Retinal pigment epithelial cell (primary cell): ENCODE results near the gene ZEB2.

ENCODE experiments used
- DNase-seq: peaks from one replicate; pipeline ENCODE4 v3.0.0-alpha.2; 2010; ENCODE audit warnings: low read depth
- H3K4me3 ChIP-seq: 2 replicates; pipeline ENCODE4 v1.5.1; 2011; ENCODE audit warnings: mild to moderate bottlenecking, low read length, control low read depth, moderate library complexity
- CTCF ChIP-seq: conservative IDR thresholded peaks from 2 replicates; pipeline ENCODE4 v1.5.1; 2011; ENCODE audit warnings: low read depth, low read length, control low read depth, inconsistent platforms

ZEB2 gene

GRCh38 chr2:144349674-144350073 is 170.2 kb downstream of the ZEB2 start:
- DNase-seq = no peak

DNA sequence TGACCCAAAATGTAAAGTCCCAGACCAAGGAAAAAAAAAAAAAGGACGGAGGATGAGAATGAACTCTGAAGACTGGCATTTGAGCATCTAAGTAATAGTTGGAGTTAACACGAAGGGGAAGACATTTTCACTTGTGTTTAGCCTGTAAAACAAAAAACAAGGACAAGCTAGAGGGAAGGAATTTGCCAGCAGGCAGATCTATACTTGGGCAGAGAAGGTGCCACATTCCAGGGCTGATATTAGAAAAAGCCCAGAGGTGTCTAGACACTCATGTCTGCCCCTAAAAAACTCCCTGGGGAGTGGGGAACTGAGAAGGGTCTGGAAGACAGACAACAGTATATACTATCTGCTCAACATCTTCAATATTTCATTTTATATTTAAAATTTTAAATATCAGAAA is 171.1 kb downstream of the ZEB2 start:
- H3K4me3 ChIP-seq = no peak overlapping the region
- no peak for DNase-seq
- TF ChIP-seq CTCF = no peak

More at GRCh38 chr2:144349674-144350073, 170.2 kb downstream of the ZEB2 start:
- H3K4me3 ChIP-seq = no peak overlapping the region
- no peak for TF ChIP-seq CTCF

DNA sequence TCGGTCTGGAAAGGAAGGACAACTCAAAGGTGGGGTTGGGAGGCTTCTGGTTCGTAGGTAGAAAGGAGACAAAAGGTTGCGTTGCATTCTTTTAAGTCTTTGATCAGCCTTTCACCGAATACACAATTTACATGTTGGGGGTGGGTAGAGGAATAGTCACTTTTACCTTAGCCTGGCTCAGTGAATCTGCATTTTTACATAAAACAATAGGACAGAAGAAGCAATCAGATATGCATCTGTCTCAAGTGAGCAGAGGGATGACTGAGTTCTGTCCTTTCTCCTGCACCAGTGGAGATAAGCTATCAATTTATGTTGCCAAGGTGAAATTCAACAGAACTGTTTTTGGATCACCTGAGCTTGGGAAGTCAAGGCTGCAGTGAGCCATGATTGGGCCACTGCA is 173.7 kb downstream of the ZEB2 start:
- no peak for TF ChIP-seq CTCF
- no peak for DNase-seq
- no peak overlapping the region for H3K4me3 ChIP-seq

- no peak for DNase-seq
Measured at GRCh38 chr2:144343145-144343544, 176.8 kb downstream of the ZEB2 start.

GRCh38 chr2:144341538-144341937 is 178.4 kb downstream of the ZEB2 start:
- no peak overlapping the region for H3K4me3 ChIP-seq
- no peak for DNase-seq
- no peak for TF ChIP-seq CTCF

More at GRCh38 chr2:144343145-144343544, 176.8 kb downstream of the ZEB2 start:
- no peak for TF ChIP-seq CTCF
- no peak overlapping the region for H3K4me3 ChIP-seq

DNA sequence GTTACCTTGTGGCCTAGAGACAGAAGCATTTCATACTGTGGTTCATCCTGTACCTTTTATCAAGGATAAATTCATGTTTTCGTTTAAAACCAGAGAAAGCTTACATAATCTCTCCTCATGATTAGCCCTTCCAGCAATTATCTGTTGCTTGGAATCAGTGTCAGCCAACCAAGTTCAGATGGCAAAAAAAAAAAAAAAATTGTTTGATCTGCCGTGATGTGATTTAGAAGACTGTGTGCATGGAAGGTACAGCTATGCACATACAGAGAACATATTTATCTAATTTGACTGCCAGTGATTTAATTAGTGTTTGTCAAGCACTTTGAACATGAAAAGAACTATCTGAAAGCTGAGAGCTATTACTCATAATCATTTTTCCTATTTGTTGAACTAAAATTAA is 180.9 kb downstream of the ZEB2 start:
- no peak overlapping the region for H3K4me3 ChIP-seq
- TF ChIP-seq CTCF = no peak
- DNase-seq = no peak

- H3K4me3 ChIP-seq = no peak overlapping the region
- no peak for TF ChIP-seq CTCF
- no peak for DNase-seq
Measured at GRCh38 chr2:144334551-144334950, 185.4 kb downstream of the ZEB2 start.
